Measurements from ENCODE around the gene PFDN1. TPM values are rescaled to one million over a fixed set of nuclear protein-coding genes. Genes with fewer than 3 reads are reported as not detected.

Gene PFDN1
- total and polyA plus RNA-seq, 2 experiments from 2014 or later, result 119 to 256 TPM

- Histone ChIP-seq H3K4me3 (no peak overlapping the region), H2AFZ (no peak overlapping the region), H4K20me1 (replicated peaks; ENCODE audit: insufficient read depth) (no peaks in the 10 kb centered on the region), H3K79me2 (replicated peaks; ENCODE audit: insufficient read depth) (no peaks in the 10 kb centered on the region), H3K4me1 (ENCODE audit: insufficient read depth) (no peaks in the 10 kb centered on the region), H3K36me3 (ENCODE audit: insufficient read depth) (no peaks in the 10 kb centered on the region), H3F3A (replicated peaks; ENCODE audit: low read depth) (no peaks in the 10 kb centered on the region), H3K9me2 (ENCODE audit: insufficient read depth) (no peaks in the 10 kb centered on the region), H3K4me2 (no peak overlapping the region), H3K27ac (ENCODE audit: low read depth) (no peak overlapping the region), H3K27me3 (ENCODE audit: insufficient read depth) (no peaks in the 10 kb centered on the region)
- Mint-ChIP-seq H3K27ac (no peak overlapping the region), H3K4me3 (no peak overlapping the region), H3K36me3 (ENCODE audit: low read depth) (peaks cover 3% of the 10 kb centered on the region; the same call in 2 of the 3 replicates), H3K4me1 (no peaks in the 10 kb centered on the region), H3K9me3 (no peaks in the 10 kb centered on the region; the same call in 2 of the 3 replicates), H3K27me3 (ENCODE audit: insufficient read depth, low read depth, poor library complexity) (no peaks in the 10 kb centered on the region)
- ATAC-seq, result no peak
- TF ChIP-seq ZNF114 (CRISPR knock-in tag; IDR thresholded peaks at IDR 0.05) (no peak), NANOG (IDR thresholded peaks at IDR 0.05; ENCODE audit: borderline replicate concordance) (no peak), POLR2AphosphoS5 (IDR thresholded peaks at IDR 0.05; ENCODE audit: low read depth) (no peak), EZH2 (IDR thresholded peaks at IDR 0.05; ENCODE audit: low read depth, unreplicated experiment) (no peak), ZNF462 (CRISPR knock-in tag; IDR thresholded peaks at IDR 0.05) (no peak), JUNB (IDR thresholded peaks at IDR 0.05; ENCODE audit: unreplicated experiment) (no peak), STAT1 (IDR thresholded peaks at IDR 0.05; ENCODE audit: unreplicated experiment) (no peak), ZNF331 (CRISPR knock-in tag; IDR thresholded peaks at IDR 0.05; ENCODE audit: low read depth) (no peak), EZH2phosphoT487 (IDR thresholded peaks at IDR 0.05; ENCODE audit: unreplicated experiment) (no peak), REST (IDR thresholded peaks at IDR 0.05; ENCODE audit: unreplicated experiment) (no peak), ETS1 (IDR thresholded peaks at IDR 0.05) (no peak), CREB1 (CRISPR knock-in tag; IDR thresholded peaks at IDR 0.05; ENCODE audit: low read depth) (no peak), CTCF (conservative IDR thresholded peaks at IDR 0.05; ENCODE audit: low read depth in 2 of 2) (no peak)
- DNase-seq (ENCODE audit: low spot score), result no peak
These were observed 36.0 kb upstream of the PFDN1 start for GRCh38 chr5:140338908-140339307.

Measured in GM23338 (cell line).